HS-5 (cell line): ENCODE results near the gene CAVIN3.
A peak's percentile ranks its signal among the peaks of the same experiment; 100 is the strongest.

Source experiments
- DNase-seq: peaks from one replicate; pipeline ENCODE4 v3.0.0-alpha.2; 2012; ENCODE audit warnings: low read depth

The CAVIN3 gene

GRCh38 chr11:6320411-6321155 is at the start of gene CAVIN3:
Gene CAVIN3 (minus strand): TSS chr11:6320501. CDS start chr11:6320476, 25 bp downstream.
- peak; percentile 67 for DNase-seq

GRCh38 chr11:6365659-6366058 is 45.4 kb upstream of the CAVIN3 start:
- DNase-seq, result no peak

- DNase-seq, result peak; percentile 36
Observed at GRCh38 chr11:6362873-6363678, 42.8 kb upstream of the CAVIN3 start.

- no peak for DNase-seq
Observed at GRCh38 chr11:6362185-6362872, 42.0 kb upstream of the CAVIN3 start.

- no peak for DNase-seq
Observed at GRCh38 chr11:6360183-6360582, 39.9 kb upstream of the CAVIN3 start.

- DNase-seq, result peak; percentile 46
Observed at GRCh38 chr11:6357222-6357621, 36.9 kb upstream of the CAVIN3 start.

GRCh38 chr11:6356503-6357055 is 36.3 kb upstream of the CAVIN3 start:
- DNase-seq, result no peak

- DNase-seq, result no peak
Observed at GRCh38 chr11:6354651-6355485, 34.6 kb upstream of the CAVIN3 start.

GRCh38 chr11:6353367-6353987 is 33.2 kb upstream of the CAVIN3 start:
- peak; percentile 30 for DNase-seq

GRCh38 chr11:6351782-6352382 is 31.6 kb upstream of the CAVIN3 start:
- DNase-seq, result no peak

GRCh38 chr11:6350486-6350885 is 30.2 kb upstream of the CAVIN3 start:
- DNase-seq, result no peak

- no peak for DNase-seq
Observed at GRCh38 chr11:6350043-6350442, 29.7 kb upstream of the CAVIN3 start.

GRCh38 chr11:6345366-6345765 is 25.1 kb upstream of the CAVIN3 start:
- no peak for DNase-seq

GRCh38 chr11:6336293-6336692 is 16.0 kb upstream of the CAVIN3 start:
- no peak for DNase-seq

GRCh38 chr11:6334806-6335205 is 14.5 kb upstream of the CAVIN3 start:
- no peak for DNase-seq

GRCh38 chr11:6333095-6333494 is 12.8 kb upstream of the CAVIN3 start:
- no peak for DNase-seq

GRCh38 chr11:6332066-6332465 is 11.8 kb upstream of the CAVIN3 start:
- DNase-seq, result no peak

- no peak for DNase-seq
Observed at GRCh38 chr11:6328321-6328720, 8.0 kb upstream of the CAVIN3 start.

- DNase-seq, result no peak
Observed at GRCh38 chr11:6327806-6328205, 7.5 kb upstream of the CAVIN3 start.

GRCh38 chr11:6326985-6327384 is 6.7 kb upstream of the CAVIN3 start:
- DNase-seq, result no peak

GRCh38 chr11:6326303-6326702 is 6.0 kb upstream of the CAVIN3 start:
- DNase-seq, result no peak
